Activated naive CD8-positive, alpha-beta T cell treated with anti-CD3 and anti-CD28 coated beads, Interleukin-2, amount 50 U/mL, for 24 hours (primary cell): ENCODE results near the gene IRAK4.
A peak's percentile ranks its signal among the peaks of the same experiment; 100 is the strongest.

Experiments used
- ATAC-seq: fragments of 150-1000 bp; cut with Tn5 transposase; one replicate; pipeline ENCODE4 v1.10.0; 2021
- DNase-seq: peaks from one replicate; pipeline ENCODE4 v3.0.0; 2021
- H3K27ac Mint-ChIP-seq: one replicate; pipeline ENCODE4 v1.8.0; 2021; ENCODE audit warnings: mild to moderate bottlenecking, mixed read lengths
- H3K27me3 Mint-ChIP-seq: one replicate; pipeline ENCODE4 v1.8.0; 2021; ENCODE audit warnings: mixed read lengths
- H3K36me3 Mint-ChIP-seq: one replicate; pipeline ENCODE4 v1.8.0; 2021; ENCODE audit warnings: low read depth, mixed read lengths
- H3K4me1 Mint-ChIP-seq: one replicate; pipeline ENCODE4 v1.8.0; 2021; ENCODE audit warnings: mixed read lengths
- H3K4me3 Mint-ChIP-seq: one replicate; pipeline ENCODE4 v1.8.0; 2021; ENCODE audit warnings: mild to moderate bottlenecking, moderate library complexity, mixed read lengths
- H3K9me3 Mint-ChIP-seq: one replicate; pipeline ENCODE4 v1.8.0; 2021; ENCODE audit warnings: mixed read lengths

IRAK4 gene

GRCh38 chr12:43805149-43805859, 46.6 kb downstream of the IRAK4 start:
- Mint-ChIP-seq H3K9me3 (no peaks in the 10 kb centered on the region), H3K27ac (peak overlapping the region; percentile 88), H3K4me3 (peak overlapping the region; percentile 99), H3K36me3 (peaks cover 23% of the 10 kb centered on the region), H3K4me1 (peaks cover 45% of the 10 kb centered on the region), H3K27me3 (peaks cover 1% of the 10 kb centered on the region)
- DNase-seq, result no peak
- no peak for ATAC-seq

- peak; percentile 96 for ATAC-seq
- Mint-ChIP-seq H3K27me3 (peaks cover 1% of the 10 kb centered on the region), H3K9me3 (no peaks in the 10 kb centered on the region), H3K27ac (peak within 1 kb of the TSS; percentile 100), H3K4me1 (peaks cover 48% of the 10 kb centered on the region), H3K36me3 (peaks cover 17% of the 10 kb centered on the region), H3K4me3 (peak within 1 kb of the TSS; percentile 99)
- DNase-seq, result peak; percentile 93
Observed at GRCh38 chr12:43805860-43806736, 47.3 kb downstream of the IRAK4 start, which contains the start of gene TWF1. Gene TWF1 (minus strand): TSS chr12:43806317. CDS start chr12:43806245, 72 bp downstream.

GRCh38 chr12:43806737-43807072, 48.0 kb downstream of the IRAK4 start:
- H3K36me3 Mint-ChIP-seq, result peaks cover 16% of the 10 kb centered on the region
- H3K9me3 Mint-ChIP-seq, result no peaks in the 10 kb centered on the region
- no peak for DNase-seq
- H3K4me3 Mint-ChIP-seq, result peak overlapping the region; percentile 99
- peaks cover 53% of the 10 kb centered on the region for H3K4me1 Mint-ChIP-seq
- no peak for ATAC-seq
- peak overlapping the region; percentile 100 for H3K27ac Mint-ChIP-seq
- peaks cover 1% of the 10 kb centered on the region for H3K27me3 Mint-ChIP-seq

GRCh38 chr12:43807386-43807785, 48.6 kb downstream of the IRAK4 start:
- peaks cover 11% of the 10 kb centered on the region for H3K36me3 Mint-ChIP-seq
- H3K27me3 Mint-ChIP-seq, result peaks cover 1% of the 10 kb centered on the region
- peak overlapping the region; percentile 100 for H3K27ac Mint-ChIP-seq
- DNase-seq, result no peak
- no peak for ATAC-seq
- H3K9me3 Mint-ChIP-seq, result no peaks in the 10 kb centered on the region
- peak overlapping the region; percentile 99 for H3K4me3 Mint-ChIP-seq
- H3K4me1 Mint-ChIP-seq, result peaks cover 51% of the 10 kb centered on the region

- Mint-ChIP-seq H3K27me3 (no peaks in the 10 kb centered on the region), H3K36me3 (no peaks in the 10 kb centered on the region), H3K4me3 (no peak overlapping the region), H3K4me1 (peaks cover 38% of the 10 kb centered on the region), H3K27ac (no peak overlapping the region), H3K9me3 (no peaks in the 10 kb centered on the region)
- no peak for ATAC-seq
- DNase-seq, result no peak
Observed at GRCh38 chr12:43812057-43812456, 53.3 kb downstream of the IRAK4 start.

- Mint-ChIP-seq H3K27me3 (no peaks in the 10 kb centered on the region), H3K27ac (no peak overlapping the region), H3K4me3 (no peak overlapping the region), H3K4me1 (peaks cover 31% of the 10 kb centered on the region), H3K36me3 (no peaks in the 10 kb centered on the region), H3K9me3 (no peaks in the 10 kb centered on the region)
- no peak for DNase-seq
- no peak for ATAC-seq
Observed at GRCh38 chr12:43812926-43813325, 54.2 kb downstream of the IRAK4 start.

GRCh38 chr12:43815416-43815815, 56.7 kb downstream of the IRAK4 start:
- no peak overlapping the region for H3K4me3 Mint-ChIP-seq
- H3K36me3 Mint-ChIP-seq, result no peaks in the 10 kb centered on the region
- DNase-seq (no peak), ATAC-seq (no peak)
- no peaks in the 10 kb centered on the region for H3K9me3 Mint-ChIP-seq
- H3K4me1 Mint-ChIP-seq, result peaks cover 24% of the 10 kb centered on the region
- H3K27ac Mint-ChIP-seq, result no peak overlapping the region
- no peaks in the 10 kb centered on the region for H3K27me3 Mint-ChIP-seq

- ATAC-seq, result peak; percentile 73
Observed at GRCh38 chr12:43816168-43816567, 57.4 kb downstream of the IRAK4 start.

GRCh38 chr12:43824207-43824775, 65.5 kb downstream of the IRAK4 start:
- H3K4me1 Mint-ChIP-seq, result no peaks in the 10 kb centered on the region
- H3K27ac Mint-ChIP-seq, result no peak overlapping the region
- no peaks in the 10 kb centered on the region for H3K9me3 Mint-ChIP-seq
- H3K27me3 Mint-ChIP-seq, result no peaks in the 10 kb centered on the region
- DNase-seq (no peak), ATAC-seq (no peak)
- no peaks in the 10 kb centered on the region for H3K36me3 Mint-ChIP-seq
- no peak overlapping the region for H3K4me3 Mint-ChIP-seq

More at GRCh38 chr12:43816168-43816567, 57.4 kb downstream of the IRAK4 start:
- Mint-ChIP-seq H3K27me3 (no peaks in the 10 kb centered on the region), H3K36me3 (no peaks in the 10 kb centered on the region), H3K27ac (no peak overlapping the region), H3K4me3 (no peak overlapping the region), H3K9me3 (no peaks in the 10 kb centered on the region), H3K4me1 (peaks cover 21% of the 10 kb centered on the region)
- DNase-seq, result no peak

GRCh38 chr12:43826681-43827080, 67.9 kb downstream of the IRAK4 start:
- no peak overlapping the region for H3K4me3 Mint-ChIP-seq
- H3K36me3 Mint-ChIP-seq, result no peaks in the 10 kb centered on the region
- peaks cover 6% of the 10 kb centered on the region for H3K4me1 Mint-ChIP-seq
- no peak overlapping the region for H3K27ac Mint-ChIP-seq
- ATAC-seq, result no peak
- no peaks in the 10 kb centered on the region for H3K9me3 Mint-ChIP-seq
- no peaks in the 10 kb centered on the region for H3K27me3 Mint-ChIP-seq
- DNase-seq, result no peak

GRCh38 chr12:43827093-43827492, 68.3 kb downstream of the IRAK4 start:
- no peak overlapping the region for H3K27ac Mint-ChIP-seq
- H3K36me3 Mint-ChIP-seq, result no peaks in the 10 kb centered on the region
- H3K4me3 Mint-ChIP-seq, result no peak overlapping the region
- peaks cover 10% of the 10 kb centered on the region for H3K4me1 Mint-ChIP-seq
- no peak for DNase-seq
- no peaks in the 10 kb centered on the region for H3K27me3 Mint-ChIP-seq
- ATAC-seq, result no peak
- H3K9me3 Mint-ChIP-seq, result no peaks in the 10 kb centered on the region

GRCh38 chr12:43832463-43833168, 73.9 kb downstream of the IRAK4 start:
- Mint-ChIP-seq H3K9me3 (no peaks in the 10 kb centered on the region), H3K4me3 (no peak overlapping the region), H3K27ac (no peak overlapping the region), H3K27me3 (peaks cover 4% of the 10 kb centered on the region), H3K36me3 (no peaks in the 10 kb centered on the region), H3K4me1 (peaks cover 35% of the 10 kb centered on the region)
- ATAC-seq (peak; percentile 9), DNase-seq (no peak)

GRCh38 chr12:43835264-43835655, 76.5 kb downstream of the IRAK4 start:
- Mint-ChIP-seq H3K27ac (peak overlapping the region; percentile 81), H3K9me3 (no peaks in the 10 kb centered on the region), H3K27me3 (peaks cover 4% of the 10 kb centered on the region), H3K4me1 (peaks cover 47% of the 10 kb centered on the region), H3K36me3 (no peaks in the 10 kb centered on the region), H3K4me3 (peak overlapping the region; percentile 79)
- peak; percentile 16 for ATAC-seq
- no peak for DNase-seq
